A549 (cell line): ENCODE measurements around the gene ALKBH6. TPM values are rescaled to one million over a fixed set of nuclear protein-coding genes. Genes with fewer than 3 reads are reported as not detected.

Source experiments
- ATAC-seq, 2 experiments: fragments of 200-7000 bp in 1 of 2; fragments of >200 bp in 1 of 2; cut with Nextera tagmentation in 1 of 2; cut with Tn5 transposase in 1 of 2; 3 replicates each; pipeline versions ENCODE4 v1.8.0 to v1.9.1; 2018 to 2020; ENCODE audit warnings: mild to moderate bottlenecking in 1 of 2, moderate library complexity in 1 of 2
- CTCF ChIA-PET: fragments of 300-600 bp; sonication (Branson Sonifier 250); formaldehyde crosslinking; extraction: SDS; loops from one replicate; lab custom pipeline; 2021; ENCODE audit warnings: antibody characterized with exemption, inconsistent platforms; lab: Yijun Ruan, JAX
- POLR2A ChIA-PET: fragments of 350-600 bp; formaldehyde crosslinking; extraction: SDS; loops from one replicate; lab custom pipeline; 2021; ENCODE audit warnings: antibody characterized with exemption, inconsistent platforms; lab: Yijun Ruan, JAX
- DNase-seq, 2 experiments: peaks; one replicate each; pipeline versions ENCODE4 v3.0.0 to v3.0.0-alpha.2; 2011 to 2016; ENCODE audit warnings: low read depth in 1 of 2, low spot score in 1 of 2
- FAIRE-seq: peaks from 2 replicates; lab custom pipeline; 2011; peaks lifted over from hg19 to GRCh38; lab: Jason Lieb, UNC
- H3K27ac ChIP-seq, 2 experiments: fragments of >200 bp; sonication (Bioruptor Twin); formaldehyde crosslinking; 3 replicates each; pipeline ENCODE4 v1.5.1; 2016 to 2017
- H3K4me1 ChIP-seq: fragments of >200 bp; sonication (Bioruptor Twin); formaldehyde crosslinking; 3 replicates; pipeline ENCODE4 v1.6.1; 2016
- H3K4me2 ChIP-seq: fragments of >200 bp; sonication (Bioruptor Twin); formaldehyde crosslinking; 3 replicates; pipeline ENCODE4 v1.6.1; 2016
- H3K4me3 ChIP-seq: fragments of >200 bp; sonication (Bioruptor Twin); formaldehyde crosslinking; 3 replicates; pipeline ENCODE4 v1.5.1; 2016
- H3K9me3 ChIP-seq: fragments of >200 bp; sonication (Bioruptor Twin); formaldehyde crosslinking; 3 replicates; pipeline ENCODE4 v1.6.1; 2016
- CHD2 ChIP-seq: fragments of 150-350 bp; IDR thresholded peaks from 2 replicates; pipeline ENCODE4 v1.6.1; 2014; ENCODE audit warnings: low read length; ENCODE audit not compliant: partially characterized antibody
- CHD4 ChIP-seq: fragments of 200-600 bp; sonication (generic); IDR thresholded peaks from 2 replicates; pipeline ENCODE4 v1.6.1; 2016; ENCODE audit warnings: antibody characterized with exemption, mild to moderate bottlenecking, borderline replicate concordance
- EHF ChIP-seq: fragments of 250-450 bp; sonication (Bioruptor Pico); IDR thresholded peaks from 2 replicates; pipeline ENCODE4 v1.5.0; 2020; ENCODE audit warnings: mild to moderate bottlenecking
- FOSL2 ChIP-seq, 2 experiments: fragments of 450-650 bp in 1 of 2; fragments of >200 bp in 1 of 2; sonication (Bioruptor Twin) in 1 of 2; formaldehyde crosslinking; IDR thresholded peaks; 2 replicates each; pipeline versions ENCODE4 v1.5.0 to v1.6.1; 2016 to 2020; ENCODE audit warnings: mild to moderate bottlenecking in 1 of 2, moderate library complexity in 1 of 2
- HES2 ChIP-seq: fragments of >200 bp; sonication (Bioruptor Twin); formaldehyde crosslinking; IDR thresholded peaks from 2 replicates; pipeline ENCODE4 v1.6.1; 2016
- HOXA7 ChIP-seq: fragments of 250-450 bp; sonication (Bioruptor Pico); IDR thresholded peaks from 2 replicates; pipeline ENCODE4 v1.5.0; 2020; ENCODE audit warnings: mild to moderate bottlenecking, moderate library complexity
- HOXB5 ChIP-seq: fragments of 250-450 bp; sonication (Bioruptor Pico); IDR thresholded peaks from 2 replicates; pipeline ENCODE4 v1.5.0; 2020; ENCODE audit warnings: mild to moderate bottlenecking, moderate library complexity
- KDM1A ChIP-seq: fragments of 200-600 bp; sonication (generic); IDR thresholded peaks from 2 replicates; pipeline ENCODE4 v1.6.1; 2016; ENCODE audit warnings: low read depth, mild to moderate bottlenecking
- KDM5A ChIP-seq: fragments of 200-600 bp; sonication (generic); IDR thresholded peaks from 2 replicates; pipeline ENCODE4 v1.6.1; 2016; ENCODE audit warnings: antibody characterized with exemption, mild to moderate bottlenecking
- PHF8 ChIP-seq: fragments of 200-600 bp; sonication (generic); IDR thresholded peaks from 2 replicates; pipeline ENCODE4 v1.6.1; 2016; ENCODE audit warnings: low read depth, mild to moderate bottlenecking, antibody characterized with exemption, moderate library complexity, borderline replicate concordance
- RAD21 ChIP-seq, 2 experiments: fragments of >200 bp in 1 of 2; sonication (Bioruptor Twin) in 1 of 2; formaldehyde crosslinking in 1 of 2; IDR thresholded peaks in 1 of 2; conservative IDR thresholded peaks in 1 of 2; 2 replicates in 1 of 2; 3 replicates in 1 of 2; pipeline ENCODE4 v1.6.1; 2012 to 2018; ENCODE audit warnings: inconsistent platforms in 1 of 2
- SMC3 ChIP-seq: fragments of >200 bp; sonication (Bioruptor Twin); formaldehyde crosslinking; IDR thresholded peaks from 3 replicates; pipeline ENCODE4 v1.6.1; 2018; ENCODE audit warnings: inconsistent platforms
- TP53 ChIP-seq: fragments of 250-450 bp; sonication (Bioruptor Pico); IDR thresholded peaks from 2 replicates; pipeline ENCODE4 v1.5.0; 2021; ENCODE audit warnings: mild to moderate bottlenecking, moderate library complexity
- ZSCAN20 ChIP-seq: fragments of 250-450 bp; sonication (Bioruptor Pico); IDR thresholded peaks from 2 replicates; pipeline ENCODE4 v1.8.0; 2022; ENCODE audit warnings: mild to moderate bottlenecking, moderate library complexity
- WGBS: methylation state at CpG from one replicate; pipeline ENCODE4 v1.1.6; 2017; ENCODE audit errors: missing lambda C conversion rate; 5-methylcytosine and 5-hydroxymethylcytosine counted together
- polyA plus RNA-seq, 4 experiments: library from polyadenylated mRNA; depleted of rRNA in 3 of 4; stranded (reverse); fragments of >200 nt; fragmentation: RNase III in 1 of 4; extraction: RNeasy Plus Mini Kit Qiagen cat#74134 plus additional on column Dnase treatment in 1 of 4; gene quantifications; 2 replicates in 3 of 4; 3 replicates in 1 of 4; pipeline ENCODE4 v1.2.3, GENCODE V29; 2011 to 2017
- TF ChIP-seq, protein P1 (sequence below): IDR thresholded peaks from 2 replicates; pipeline ENCODE4 v1.6.1; 2012
- TF ChIP-seq, protein P2 (sequence below): fragments of 200-600 bp; sonication (generic); IDR thresholded peaks from 2 replicates; pipeline ENCODE4 v1.6.1; 2016; ENCODE audit warnings: antibody characterized with exemption, mild to moderate bottlenecking, moderate library complexity

ALKBH6 gene
- polyA plus RNA-seq, 2 of the 4 experiments (the other 2 are of a cell fraction), result 34.2 to 47.1 TPM

DNA sequence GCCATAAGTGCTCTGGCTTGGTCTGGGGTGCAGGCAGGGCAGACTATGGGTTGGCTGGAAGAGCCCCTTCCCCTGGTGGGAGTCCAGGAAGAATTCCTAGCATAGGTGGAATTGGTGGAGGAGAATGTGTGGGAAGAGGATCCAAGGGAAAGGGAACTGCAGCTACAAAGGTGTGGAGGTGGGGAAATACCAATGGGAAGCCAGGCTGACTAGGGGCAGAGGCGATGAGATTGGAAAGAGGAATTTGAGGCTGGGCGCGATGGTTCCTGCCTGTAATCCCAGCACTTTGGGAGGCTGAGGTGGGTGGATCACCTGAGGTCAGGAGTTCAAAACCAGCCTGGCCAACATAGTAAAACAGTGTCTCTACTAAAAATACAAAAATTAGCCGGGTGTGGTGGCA, 23.9 kb downstream of the ALKBH6 start:
- ChIA-PET CTCF (interaction anchor here (1.0 kb wide), 1 partner anchor 15 kb away, joined by 3 read pairs; no protein-coding TSS in a partner anchor), POLR2A (no interaction called here)
- TF ChIP-seq KDM1A (no peak), RAD21 (conservative IDR thresholded peaks at IDR 0.05 in 1 of 2, IDR thresholded peaks at IDR 0.05 in 1 of 2) (no peak), EHF (no peak), HOXB5 (CRISPR knock-in tag) (no peak), ZSCAN20 (no peak), HOXA7 (CRISPR knock-in tag) (no peak), KDM5A (no peak), SMC3 (no peak), CHD2 (no peak), HES2 (no peak)
- TF ChIP-seq, protein P1, sequence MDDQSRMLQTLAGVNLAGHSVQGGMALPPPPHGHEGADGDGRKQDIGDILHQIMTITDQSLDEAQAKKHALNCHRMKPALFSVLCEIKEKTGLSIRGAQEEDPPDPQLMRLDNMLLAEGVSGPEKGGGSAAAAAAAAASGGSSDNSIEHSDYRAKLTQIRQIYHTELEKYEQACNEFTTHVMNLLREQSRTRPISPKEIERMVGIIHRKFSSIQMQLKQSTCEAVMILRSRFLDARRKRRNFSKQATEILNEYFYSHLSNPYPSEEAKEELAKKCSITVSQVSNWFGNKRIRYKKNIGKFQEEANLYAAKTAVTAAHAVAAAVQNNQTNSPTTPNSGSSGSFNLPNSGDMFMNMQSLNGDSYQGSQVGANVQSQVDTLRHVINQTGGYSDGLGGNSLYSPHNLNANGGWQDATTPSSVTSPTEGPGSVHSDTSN, result no peak
- DNase-seq (no peak), FAIRE-seq (no peak), ATAC-seq (no peak)
- WGBS, result 69% methylated on average over 4 of the region's 4 CpGs
- peaks cover 5% of the 10 kb centered on the region; the same call in 1 of the 3 replicates for H3K4me1 ChIP-seq
- H3K4me3 ChIP-seq, result no peak overlapping the region
- H3K27ac ChIP-seq, result no peak overlapping the region
- H3K9me3 ChIP-seq, result peaks cover 9% of the 10 kb centered on the region; the same call in 2 of the 3 replicates
- no peak overlapping the region for H3K4me2 ChIP-seq

DNA sequence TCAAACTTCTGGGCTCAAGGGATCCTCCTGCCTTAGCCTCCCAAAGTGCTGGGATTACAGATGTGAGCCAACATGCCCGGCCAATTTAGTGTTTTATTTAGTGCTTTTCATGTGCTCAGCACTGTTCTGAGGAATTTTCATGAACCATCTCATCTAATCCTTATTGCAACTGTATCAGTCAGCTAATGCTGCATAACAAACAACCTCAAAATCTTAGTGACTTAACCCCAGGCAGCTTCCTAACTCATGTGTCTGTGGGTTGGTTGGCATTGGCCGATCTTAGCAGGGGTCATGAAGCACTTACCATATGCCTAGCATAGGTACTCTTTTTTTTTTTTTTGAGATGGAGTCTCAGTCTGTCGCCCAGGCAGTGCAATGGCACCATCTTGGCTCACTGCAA, 25.2 kb downstream of the ALKBH6 start:
- Histone ChIP-seq H3K9me3 (peaks cover 9% of the 10 kb centered on the region; the same call in 2 of the 3 replicates), H3K4me3 (no peak overlapping the region), H3K4me2 (no peak overlapping the region), H3K4me1 (no peaks in the 10 kb centered on the region), H3K27ac (no peak overlapping the region)
- TF ChIP-seq TP53 (CRISPR knock-in tag), result no peak
- 0 out of 2 replicates have a peak, but pooled peaks have one; percentile 24 for TF ChIP-seq CHD4
- CTCF ChIA-PET, result interaction anchor here (0.6 to 1.2 kb wide), 4 partner anchors 27 to 335 kb away, joined by 3 to 4 read pairs (median 3); partner anchors contain the start of gene THAP8
- 46% methylated on average over 3 of the region's 3 CpGs for WGBS
- DNase-seq (no peak), FAIRE-seq (no peak), ATAC-seq (no peak)
- POLR2A ChIA-PET, result interaction anchor here (0.6 kb wide), 1 partner anchor 70 kb away, joined by 3 read pairs; no protein-coding TSS in a partner anchor

- TF ChIP-seq FOSL2 (IDR thresholded peaks at IDR 0.05) (no peak), FOSL2 (CRISPR knock-in tag; IDR thresholded peaks at IDR 0.05) (no peak), RAD21 (conservative IDR thresholded peaks at IDR 0.05 in 1 of 2, IDR thresholded peaks at IDR 0.05 in 1 of 2) (peak in 1 of 2 experiments; percentile 16; a peak in 3 of 5 replicates), PHF8 (no peak)
- TF ChIP-seq, protein P2, sequence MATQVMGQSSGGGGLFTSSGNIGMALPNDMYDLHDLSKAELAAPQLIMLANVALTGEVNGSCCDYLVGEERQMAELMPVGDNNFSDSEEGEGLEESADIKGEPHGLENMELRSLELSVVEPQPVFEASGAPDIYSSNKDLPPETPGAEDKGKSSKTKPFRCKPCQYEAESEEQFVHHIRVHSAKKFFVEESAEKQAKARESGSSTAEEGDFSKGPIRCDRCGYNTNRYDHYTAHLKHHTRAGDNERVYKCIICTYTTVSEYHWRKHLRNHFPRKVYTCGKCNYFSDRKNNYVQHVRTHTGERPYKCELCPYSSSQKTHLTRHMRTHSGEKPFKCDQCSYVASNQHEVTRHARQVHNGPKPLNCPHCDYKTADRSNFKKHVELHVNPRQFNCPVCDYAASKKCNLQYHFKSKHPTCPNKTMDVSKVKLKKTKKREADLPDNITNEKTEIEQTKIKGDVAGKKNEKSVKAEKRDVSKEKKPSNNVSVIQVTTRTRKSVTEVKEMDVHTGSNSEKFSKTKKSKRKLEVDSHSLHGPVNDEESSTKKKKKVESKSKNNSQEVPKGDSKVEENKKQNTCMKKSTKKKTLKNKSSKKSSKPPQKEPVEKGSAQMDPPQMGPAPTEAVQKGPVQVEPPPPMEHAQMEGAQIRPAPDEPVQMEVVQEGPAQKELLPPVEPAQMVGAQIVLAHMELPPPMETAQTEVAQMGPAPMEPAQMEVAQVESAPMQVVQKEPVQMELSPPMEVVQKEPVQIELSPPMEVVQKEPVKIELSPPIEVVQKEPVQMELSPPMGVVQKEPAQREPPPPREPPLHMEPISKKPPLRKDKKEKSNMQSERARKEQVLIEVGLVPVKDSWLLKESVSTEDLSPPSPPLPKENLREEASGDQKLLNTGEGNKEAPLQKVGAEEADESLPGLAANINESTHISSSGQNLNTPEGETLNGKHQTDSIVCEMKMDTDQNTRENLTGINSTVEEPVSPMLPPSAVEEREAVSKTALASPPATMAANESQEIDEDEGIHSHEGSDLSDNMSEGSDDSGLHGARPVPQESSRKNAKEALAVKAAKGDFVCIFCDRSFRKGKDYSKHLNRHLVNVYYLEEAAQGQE, result no peak
- TF ChIP-seq, all 56 proteins: peak for 1
- H3K27ac ChIP-seq, result peak overlapping the region in 1 of 2 experiments; percentile 70; a peak in 3 of 6 replicates
- DNase-seq (no peak), ATAC-seq (no peak), FAIRE-seq (no peak)
- peaks cover 9% of the 10 kb centered on the region; the same call in 2 of the 3 replicates for H3K9me3 ChIP-seq
- ChIA-PET POLR2A (no interaction called here), CTCF (interaction anchor here (0.7 to 2.0 kb wide), 9 partner anchors 8 to 186 kb away, joined by 3 to 6 read pairs (median 4); partner anchors contain the start of gene SDHAF1)
- H3K4me3 ChIP-seq, result peak overlapping the region; percentile 45
- H3K4me1 ChIP-seq, result no peaks in the 10 kb centered on the region
- H3K4me2 ChIP-seq, result peak overlapping the region; percentile 89
- WGBS, result 17% methylated on average over 8 of the region's 8 CpGs
Measured at GRCh38 chr19:35987571-35987896, 26.5 kb downstream of the ALKBH6 start.
